Neuronal stem cell (in vitro differentiated cells): ENCODE results near the gene MALL.
A peak's percentile ranks its signal among the peaks of the same experiment; 100 is the strongest.

Source experiments
- DNase-seq: peaks from one replicate; pipeline ENCODE4 v3.0.0-alpha.2; 2013; ENCODE audit warnings: low spot score
- H2AFZ ChIP-seq: one replicate; pipeline ENCODE4 v1.6.1; 2013; ENCODE audit warnings: mild to moderate bottlenecking, low read length, inconsistent platforms
- H2AK5ac ChIP-seq: 2 replicates; pipeline ENCODE4 v1.6.1; 2013; ENCODE audit warnings: low read depth, mild to moderate bottlenecking, inconsistent platforms, low read length, moderate library complexity, mixed read lengths
- H2BK120ac ChIP-seq: 2 replicates; pipeline ENCODE4 v1.6.1; 2013; ENCODE audit warnings: low read depth, mild to moderate bottlenecking, inconsistent platforms, low read length, moderate library complexity, mixed read lengths
- H2BK12ac ChIP-seq: one replicate; pipeline ENCODE4 v1.6.1; 2013; ENCODE audit warnings: low read length, inconsistent platforms
- H2BK15ac ChIP-seq: 2 replicates; pipeline ENCODE4 v1.6.1; 2013; ENCODE audit warnings: mild to moderate bottlenecking, low read length, inconsistent platforms, mixed read lengths
- H2BK5ac ChIP-seq: one replicate; pipeline ENCODE4 v1.6.1; 2013; ENCODE audit warnings: inconsistent platforms, mild to moderate bottlenecking, low read length, moderate library complexity
- H3K14ac ChIP-seq: one replicate; pipeline ENCODE4 v1.6.1; 2013; ENCODE audit warnings: low read length, inconsistent platforms
- H3K18ac ChIP-seq: 2 replicates; pipeline ENCODE4 v1.6.1; 2013; ENCODE audit warnings: low read length, inconsistent platforms
- H3K23ac ChIP-seq: 2 replicates; pipeline ENCODE4 v1.6.1; 2013; ENCODE audit warnings: low read depth, mild to moderate bottlenecking, mixed read lengths, low read length, inconsistent platforms; ENCODE audit not compliant: poor library complexity
- H3K27ac ChIP-seq: replicated peaks from 3 replicates; pipeline ENCODE4 v1.5.1; 2013; ENCODE audit warnings: low read length, inconsistent platforms
- H3K27me3 ChIP-seq, 3 experiments: 2 replicates each; pipeline ENCODE4 v1.6.1; 2013; ENCODE audit warnings: low read length in 3 of 3, mild to moderate bottlenecking in 2 of 3, inconsistent platforms in 1 of 3, low read depth in 1 of 3, mixed read lengths in 1 of 3, moderate library complexity in 1 of 3; ENCODE audit not compliant: control insufficient read depth in 3 of 3, insufficient read depth in 3 of 3
- H3K36me3 ChIP-seq, 2 donors: replicated peaks in 1 of 2; 2 replicates each; pipeline ENCODE4 v1.6.1; 2013; ENCODE audit warnings: low read length in 2 of 2; ENCODE audit not compliant: control insufficient read depth in 2 of 2, insufficient read depth in 2 of 2
- H3K4ac ChIP-seq: 2 replicates; pipeline ENCODE4 v1.6.1; 2013; ENCODE audit warnings: inconsistent platforms, mild to moderate bottlenecking, low read length, moderate library complexity
- H3K4me1 ChIP-seq, 2 donors: 1 replicate in 1 of 2; 2 replicates in 1 of 2; pipeline ENCODE4 v1.6.1; 2013; ENCODE audit warnings: low read length in 2 of 2, low read depth in 1 of 2; ENCODE audit not compliant: control insufficient read depth in 2 of 2, insufficient read depth in 1 of 2
- H3K4me2 ChIP-seq: one replicate; pipeline ENCODE4 v1.6.1; 2013; ENCODE audit warnings: mild to moderate bottlenecking, low read length, inconsistent platforms; ENCODE audit not compliant: insufficient read depth, poor library complexity, severe bottlenecking
- H3K4me3 ChIP-seq, 2 donors: 2 replicates each; pipeline ENCODE4 v1.5.1; 2013; ENCODE audit warnings: low read length in 2 of 2, mild to moderate bottlenecking in 2 of 2, inconsistent platforms in 1 of 2, moderate library complexity in 1 of 2
- H3K79me1 ChIP-seq: one replicate; pipeline ENCODE4 v1.6.1; 2013; ENCODE audit warnings: low read depth, mild to moderate bottlenecking, inconsistent platforms, low read length, moderate library complexity
- H3K9ac ChIP-seq: one replicate; pipeline ENCODE4 v1.6.1; 2013; ENCODE audit warnings: mild to moderate bottlenecking, low read depth, low read length, inconsistent platforms; ENCODE audit not compliant: poor library complexity
- H3K9me3 ChIP-seq, 2 donors: replicated peaks in 1 of 2; 2 replicates each; pipeline versions ENCODE3 to v1.6.1; 2013; ENCODE audit warnings: low read length in 2 of 2, mild to moderate bottlenecking in 2 of 2, inconsistent platforms in 1 of 2, low read depth in 1 of 2, mixed read lengths in 1 of 2, moderate library complexity in 1 of 2; ENCODE audit not compliant: control insufficient read depth in 2 of 2, insufficient read depth in 1 of 2
- H4K8ac ChIP-seq: one replicate; pipeline ENCODE4 v1.6.1; 2013; ENCODE audit warnings: low read depth, mild to moderate bottlenecking, inconsistent platforms, low read length, moderate library complexity
- H4K91ac ChIP-seq: one replicate; pipeline ENCODE4 v1.6.1; 2013; ENCODE audit warnings: low read length, low read depth, mild to moderate bottlenecking, inconsistent platforms; ENCODE audit not compliant: poor library complexity
- WGBS, 2 donors: extraction: QIAGEN DNeasy Blood & Tissue Kit; methylation state at CpG; one replicate each; pipeline ENCODE4 v1.1.7; 2013; ENCODE audit warnings: missing lambda C conversion rate in 2 of 2, mixed read lengths in 1 of 2; ENCODE audit not compliant: insufficient read length in 2 of 2, insufficient replicate concordance in 1 of 2; ENCODE audit errors: extremely low coverage in 2 of 2; 5-methylcytosine and 5-hydroxymethylcytosine counted together

Gene MALL

DNA sequence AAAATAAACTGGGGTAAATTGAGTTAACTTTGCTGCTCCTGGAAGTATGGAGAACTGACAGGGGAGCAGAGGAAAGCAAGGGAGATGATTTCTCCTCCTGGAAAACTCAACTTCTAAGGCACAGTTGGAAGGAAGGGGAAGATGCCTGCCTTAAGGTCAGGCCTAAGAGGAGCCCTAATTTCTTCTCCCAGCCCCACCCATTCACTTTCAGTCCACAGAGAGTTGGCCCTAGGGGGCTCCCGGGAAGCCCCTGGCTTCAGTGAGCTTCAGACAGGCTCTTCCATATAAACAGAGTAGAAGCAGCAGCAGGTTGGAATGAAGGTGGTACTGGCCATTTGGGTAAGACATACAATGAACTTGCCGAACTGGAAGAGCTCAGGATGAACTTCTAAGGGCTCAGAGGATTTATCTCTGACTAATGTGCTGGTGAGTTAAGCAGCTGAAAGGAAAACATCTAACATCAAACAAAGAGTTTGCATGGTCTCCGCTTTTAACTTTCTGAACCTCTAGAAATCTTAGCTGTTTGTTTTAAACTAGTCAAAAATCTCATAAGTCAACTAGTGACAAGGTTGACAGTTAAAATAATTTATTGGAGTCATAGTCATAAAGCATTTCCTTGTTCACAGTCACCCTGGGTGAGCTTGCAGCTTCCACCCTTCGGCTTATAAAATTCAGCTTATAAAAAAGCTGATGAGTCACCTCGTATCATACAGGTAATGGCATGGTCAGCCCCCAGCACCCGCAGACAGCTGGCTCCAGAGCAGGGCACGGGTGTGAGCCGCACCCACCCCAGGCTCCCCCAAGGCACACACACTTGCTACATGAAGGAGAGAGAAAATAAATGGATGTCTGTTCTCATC lies 9.8 kb downstream of the MALL start:
- H2BK120ac ChIP-seq, result no peak overlapping the region
- no peak overlapping the region for H4K8ac ChIP-seq
- H2BK5ac ChIP-seq, result no peak overlapping the region
- no peak overlapping the region for H3K23ac ChIP-seq
- no peaks in the 10 kb centered on the region for H3K9me3 ChIP-seq
- no peak overlapping the region for H2AK5ac ChIP-seq
- H3K36me3 ChIP-seq, result no peaks in the 10 kb centered on the region
- H3K79me1 ChIP-seq, result no peaks in the 10 kb centered on the region
- peaks cover 0 to 11% (median 0%) of the 10 kb centered on the region in 3 experiments for H3K27me3 ChIP-seq
- H3K4ac ChIP-seq, result no peak overlapping the region
- H3K27ac ChIP-seq, result no peak overlapping the region
- no peak overlapping the region for H3K9ac ChIP-seq
- H2BK15ac ChIP-seq, result no peak overlapping the region
- no peak overlapping the region for H4K91ac ChIP-seq
- no peak overlapping the region for H3K4me2 ChIP-seq
- DNase-seq, result no peak
- no CpG with 5 or more reads among the region's 8 CpGs for WGBS, 2 donors
- H3K4me1 ChIP-seq, result peaks cover 0 to 1% of the 10 kb centered on the region in 2 donors
- H2BK12ac ChIP-seq, result no peak overlapping the region
- no peak overlapping the region for H2AFZ ChIP-seq
- H3K18ac ChIP-seq, result no peak overlapping the region
- H3K14ac ChIP-seq, result no peak overlapping the region
- no peak overlapping the region for H3K4me3 ChIP-seq

DNA sequence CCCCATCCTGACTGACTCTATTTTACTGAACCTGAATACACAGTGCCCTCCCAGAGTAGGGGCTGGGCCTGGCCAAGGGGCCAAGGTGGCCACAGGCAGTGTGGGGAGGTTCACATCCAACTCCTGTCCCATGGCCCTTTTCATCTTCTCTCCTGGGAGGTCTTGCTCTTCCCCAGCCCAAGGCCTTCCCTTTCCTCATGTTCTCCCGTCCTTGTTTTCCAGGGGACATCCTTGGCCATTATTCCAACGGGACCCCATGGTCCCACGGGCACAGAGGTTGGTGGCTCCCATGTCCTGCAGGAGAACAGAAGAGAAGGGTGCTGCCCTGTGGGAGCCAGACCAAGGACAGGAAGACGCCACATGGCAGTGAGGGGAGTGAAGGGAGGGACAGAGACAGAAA lies 10.4 kb downstream of the MALL start:
- Histone ChIP-seq H3K18ac (no peak overlapping the region), H3K79me1 (no peaks in the 10 kb centered on the region), H3K4me1 (peaks cover 0 to 1% of the 10 kb centered on the region in 2 donors), H3K4me3 (no peak overlapping the region), H4K91ac (no peak overlapping the region), H4K8ac (no peak overlapping the region), H3K9ac (no peak overlapping the region), H3K27ac (no peak overlapping the region), H2BK5ac (no peak overlapping the region), H2AFZ (no peak overlapping the region), H2AK5ac (no peak overlapping the region), H3K9me3 (no peaks in the 10 kb centered on the region), H3K14ac (no peak overlapping the region), H2BK12ac (no peak overlapping the region), H3K36me3 (no peaks in the 10 kb centered on the region), H3K27me3 (peaks cover 0 to 11% (median 0%) of the 10 kb centered on the region in 3 experiments), H3K4me2 (no peak overlapping the region), H2BK15ac (no peak overlapping the region), H3K4ac (no peak overlapping the region), H2BK120ac (no peak overlapping the region), H3K23ac (no peak overlapping the region)
- no peak for DNase-seq
- WGBS, 2 donors, result no CpG with 5 or more reads among the region's 4 CpGs

DNA sequence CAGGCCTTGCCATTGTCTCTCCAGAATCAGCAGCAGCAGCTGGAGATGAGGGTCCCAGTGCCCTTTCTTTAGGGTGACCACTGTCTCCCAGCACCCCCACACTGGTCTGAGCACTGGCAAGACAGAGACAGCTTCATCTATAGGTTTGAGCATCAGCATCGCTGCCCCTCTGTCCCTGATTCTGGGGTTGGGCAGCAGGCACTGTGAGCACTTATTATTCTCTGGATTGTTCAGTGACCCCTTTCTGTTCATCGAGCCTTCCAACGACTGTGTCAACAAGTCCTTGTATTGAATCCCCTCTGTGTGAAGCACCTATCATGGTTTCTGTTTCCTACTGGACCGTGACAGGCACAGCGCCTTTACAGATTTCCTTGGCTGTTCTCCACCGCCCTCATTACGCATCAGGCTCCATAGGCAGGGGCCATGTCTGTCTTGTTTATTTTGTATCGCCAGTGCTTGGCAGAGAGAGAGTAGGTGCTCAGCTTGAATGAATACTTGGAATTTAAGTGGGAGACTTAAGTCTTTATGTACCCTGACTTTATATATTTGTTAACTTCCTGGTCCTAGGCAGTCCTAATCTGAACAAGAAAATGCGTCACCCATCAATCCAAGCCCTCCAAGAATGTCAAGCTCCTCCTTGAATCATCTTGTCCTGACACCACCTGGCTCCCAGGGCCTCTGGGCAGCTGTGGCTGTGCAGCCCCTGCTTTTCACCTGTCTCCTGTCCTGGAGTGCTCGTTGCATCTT lies 11.4 kb downstream of the MALL start:
- no peak overlapping the region for H2BK12ac ChIP-seq
- H3K18ac ChIP-seq, result no peak overlapping the region
- H3K27me3 ChIP-seq, result peaks cover 0 to 11% (median 0%) of the 10 kb centered on the region in 3 experiments
- no peaks in the 10 kb centered on the region for H3K36me3 ChIP-seq
- no peak overlapping the region for H4K8ac ChIP-seq
- no peak overlapping the region for H3K14ac ChIP-seq
- no peak overlapping the region for H3K27ac ChIP-seq
- H3K4me3 ChIP-seq, result no peak overlapping the region
- no peak overlapping the region for H2AK5ac ChIP-seq
- no CpG with 5 or more reads among the region's 10 CpGs for WGBS, 2 donors
- no peak overlapping the region for H2BK120ac ChIP-seq
- H2BK15ac ChIP-seq, result no peak overlapping the region
- no peak overlapping the region for H4K91ac ChIP-seq
- no peaks in the 10 kb centered on the region for H3K9me3 ChIP-seq
- H3K79me1 ChIP-seq, result no peaks in the 10 kb centered on the region
- no peak overlapping the region for H2AFZ ChIP-seq
- no peak for DNase-seq
- no peak overlapping the region for H3K23ac ChIP-seq
- H3K9ac ChIP-seq, result no peak overlapping the region
- H3K4me1 ChIP-seq, result peaks cover 0 to 1% of the 10 kb centered on the region in 2 donors
- H2BK5ac ChIP-seq, result peak overlapping the region; percentile 13
- no peak overlapping the region for H3K4me2 ChIP-seq
- no peak overlapping the region for H3K4ac ChIP-seq
